ENCODE measurements around the gene THOC5. TPM values are rescaled to one million over a fixed set of nuclear protein-coding genes. Genes with fewer than 3 reads are reported as not detected.
A peak's percentile ranks its signal among the peaks of the same experiment; 100 is the strongest.
"Not testable (repeated sequence)": the region's sequence is repeated elsewhere in the genome, so short reads cannot be mapped to it uniquely, and the experiment has no call there.

The THOC5 gene
- total and polyA plus RNA-seq, 2 of the 4 experiments (the other 2 are of a cell fraction), result 68.4 to 73.7 TPM

DNA sequence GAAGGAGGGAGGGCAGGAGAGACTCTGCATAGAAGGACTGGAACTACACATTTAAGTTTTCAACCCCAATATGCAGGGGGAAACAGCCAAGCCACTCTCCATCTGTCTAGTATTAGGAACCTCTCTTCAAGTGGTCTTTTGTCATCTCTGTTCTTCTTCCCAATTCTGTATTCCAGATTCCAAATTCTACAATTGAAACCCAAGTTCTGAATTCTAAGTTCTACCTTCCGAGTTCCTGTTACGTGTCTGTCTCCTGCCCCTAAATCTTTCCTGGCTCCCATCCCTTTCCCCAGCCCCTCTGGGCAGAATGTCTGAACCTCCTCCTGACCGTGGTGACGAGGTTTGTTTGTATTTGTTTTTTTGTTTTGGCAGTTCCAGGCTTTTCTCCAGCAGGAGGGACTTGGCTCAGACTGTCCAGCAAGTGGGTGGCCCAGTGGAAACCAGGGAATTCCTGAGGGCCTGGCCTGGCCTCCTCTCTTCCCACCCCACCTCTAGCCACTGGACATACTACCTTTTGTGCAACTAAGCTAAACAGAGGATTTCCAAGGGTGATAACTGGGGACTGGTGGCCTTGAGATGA is 1.6 kb upstream of the THOC5 start:
- H4K5ac ChIP-seq (ENCODE audit: low read depth, low read length), result no peak overlapping the region
- TSS peak; percentile 77 for BruUV-seq (replicated peaks)
- H2BK120ac ChIP-seq (ENCODE audit: low read depth, low read length), result no peak overlapping the region
- in situ Hi-C loops (cut with MboI; ENCODE audit: low sequenced_read_pairs), result no loop called here
- WGBS, 2 experiments (ENCODE audit: extremely low coverage in 2 of 2, insufficient read length in 1 of 2), result no CpG with 5 or more reads among the region's 4 CpGs
- H3K23ac ChIP-seq (ENCODE audit: low read depth, low read length), result no peak overlapping the region
- H2BK20ac ChIP-seq (ENCODE audit: low read depth, low read length), result no peak overlapping the region
- peaks cover 2% of the 10 kb centered on the region; the same call in 1 of the 2 replicates for H3K9me1 ChIP-seq (ENCODE audit: insufficient read depth, low read length)
- H3K4me3 ChIP-seq (ENCODE audit: insufficient read depth, low read depth, low read length), result no peak overlapping the region
- no peak overlapping the region for H2AK5ac ChIP-seq (ENCODE audit: low read depth, low read length)
- ChIA-PET CTCF (interaction anchor here (1.0 kb wide), 1 partner anchor 13 kb away, joined by 3 read pairs; no protein-coding TSS in a partner anchor), POLR2A (ENCODE audit: unreplicated experiment) (no interaction called here)
- H2AFZ ChIP-seq (replicated peaks; ENCODE audit: low read length, poor library complexity), result no peak overlapping the region
- no peaks in the 10 kb centered on the region for H4K20me1 ChIP-seq (ENCODE audit: insufficient read depth, low read length)
- H3K4me2 ChIP-seq (ENCODE audit: low read depth, low read length), result no peak overlapping the region
- no peak overlapping the region for H2BK15ac ChIP-seq (ENCODE audit: low read depth, low read length)
- H2BK5ac ChIP-seq (ENCODE audit: low read depth, low read length, poor library complexity, severe bottlenecking), result no peak overlapping the region
- no peak overlapping the region; a peak in 1 of 4 replicates for H4K8ac ChIP-seq (ENCODE audit: low read depth in 2 of 2, low read length in 2 of 2)
- no peak overlapping the region for H3K18ac ChIP-seq (ENCODE audit: low read depth, low read length)
- H3K79me1 ChIP-seq (ENCODE audit: low read depth in 1 of 2, low read length in 2 of 2), result peaks cover 5 to 19% of the 10 kb centered on the region in 2 experiments
- no peak overlapping the region for H3K9ac ChIP-seq (ENCODE audit: low read depth, low read length)
- intact Hi-C loops (cut with micrococcal nuclease), result no loop called here
- H3K27ac ChIP-seq (ENCODE audit: insufficient read depth, low read length), result no peak overlapping the region
- H3K36me3 ChIP-seq (ENCODE audit: control insufficient read depth, insufficient read depth, low read length), result peaks cover 28% of the 10 kb centered on the region
- no peak overlapping the region for H2AK9ac ChIP-seq (replicated peaks; ENCODE audit: low read depth, low read length, poor library complexity)
- TF ChIP-seq, protein P1, sequence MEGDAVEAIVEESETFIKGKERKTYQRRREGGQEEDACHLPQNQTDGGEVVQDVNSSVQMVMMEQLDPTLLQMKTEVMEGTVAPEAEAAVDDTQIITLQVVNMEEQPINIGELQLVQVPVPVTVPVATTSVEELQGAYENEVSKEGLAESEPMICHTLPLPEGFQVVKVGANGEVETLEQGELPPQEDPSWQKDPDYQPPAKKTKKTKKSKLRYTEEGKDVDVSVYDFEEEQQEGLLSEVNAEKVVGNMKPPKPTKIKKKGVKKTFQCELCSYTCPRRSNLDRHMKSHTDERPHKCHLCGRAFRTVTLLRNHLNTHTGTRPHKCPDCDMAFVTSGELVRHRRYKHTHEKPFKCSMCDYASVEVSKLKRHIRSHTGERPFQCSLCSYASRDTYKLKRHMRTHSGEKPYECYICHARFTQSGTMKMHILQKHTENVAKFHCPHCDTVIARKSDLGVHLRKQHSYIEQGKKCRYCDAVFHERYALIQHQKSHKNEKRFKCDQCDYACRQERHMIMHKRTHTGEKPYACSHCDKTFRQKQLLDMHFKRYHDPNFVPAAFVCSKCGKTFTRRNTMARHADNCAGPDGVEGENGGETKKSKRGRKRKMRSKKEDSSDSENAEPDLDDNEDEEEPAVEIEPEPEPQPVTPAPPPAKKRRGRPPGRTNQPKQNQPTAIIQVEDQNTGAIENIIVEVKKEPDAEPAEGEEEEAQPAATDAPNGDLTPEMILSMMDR (conservative IDR thresholded peaks at IDR 0.05; ENCODE audit: low read depth, low read length), result no peak
- TF ChIP-seq CEBPB (IDR thresholded peaks at IDR 0.05; ENCODE audit: low read depth, low read length) (no peak), POLR2A (IDR thresholded peaks at IDR 0.05; ENCODE audit: low read depth, low read length) (no peak)
- TF ChIP-seq, protein P2, sequence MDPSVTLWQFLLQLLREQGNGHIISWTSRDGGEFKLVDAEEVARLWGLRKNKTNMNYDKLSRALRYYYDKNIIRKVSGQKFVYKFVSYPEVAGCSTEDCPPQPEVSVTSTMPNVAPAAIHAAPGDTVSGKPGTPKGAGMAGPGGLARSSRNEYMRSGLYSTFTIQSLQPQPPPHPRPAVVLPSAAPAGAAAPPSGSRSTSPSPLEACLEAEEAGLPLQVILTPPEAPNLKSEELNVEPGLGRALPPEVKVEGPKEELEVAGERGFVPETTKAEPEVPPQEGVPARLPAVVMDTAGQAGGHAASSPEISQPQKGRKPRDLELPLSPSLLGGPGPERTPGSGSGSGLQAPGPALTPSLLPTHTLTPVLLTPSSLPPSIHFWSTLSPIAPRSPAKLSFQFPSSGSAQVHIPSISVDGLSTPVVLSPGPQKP (IDR thresholded peaks at IDR 0.05; ENCODE audit: borderline replicate concordance, low read depth, low read length), result no peak
- DNase-seq, result peak; percentile 18
- H3K14ac ChIP-seq (replicated peaks; ENCODE audit: low read depth, low read length), result no peak overlapping the region
- H4K91ac ChIP-seq (ENCODE audit: insufficient read depth, low read depth, low read length), result no peak overlapping the region
- H3K4ac ChIP-seq (ENCODE audit: low read depth, low read length), result no peak overlapping the region
- no peaks in the 10 kb centered on the region; the same call in 1 of the 2 replicates for H3K4me1 ChIP-seq (ENCODE audit: control insufficient read depth, insufficient read depth, low read length)
- H3K56ac ChIP-seq (ENCODE audit: extremely low read depth, insufficient read depth, low read length), result no peak overlapping the region
- no peaks in the 10 kb centered on the region for H3K9me3 ChIP-seq (ENCODE audit: control insufficient read depth, insufficient read depth, low read length)
- dilution Hi-C loops (cut with HindIII; ENCODE audit: low sequenced_read_pairs, unreplicated experiment), result no loop called here
- H3K27me3 ChIP-seq (ENCODE audit: control insufficient read depth, insufficient read depth, low read length), result no peaks in the 10 kb centered on the region
- no peak for ATAC-seq (ENCODE audit: low read depth)

DNA sequence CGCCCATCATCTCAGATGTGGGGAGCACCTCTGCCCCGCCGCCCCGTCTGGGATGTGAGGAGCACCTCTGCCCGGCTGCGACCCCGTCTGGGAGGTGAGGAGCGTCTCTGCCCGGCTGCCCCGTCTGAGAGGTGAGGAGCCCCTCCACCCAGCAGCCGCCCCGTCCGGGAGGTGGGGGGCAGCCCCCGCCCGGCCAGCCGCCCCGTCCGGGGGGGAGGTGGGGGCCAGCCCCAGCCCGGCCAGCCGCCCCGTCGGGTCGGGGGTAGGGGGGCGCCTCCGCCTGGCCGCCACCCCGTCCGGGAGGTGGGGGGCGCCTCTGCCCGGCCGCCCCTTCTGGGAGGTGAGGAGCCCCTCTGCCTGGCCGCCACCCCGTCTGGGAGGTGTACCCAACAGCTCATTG is 1.2 kb downstream of the THOC5 start:
- in situ Hi-C loops (cut with MboI; ENCODE audit: low sequenced_read_pairs); H3K27ac ChIP-seq (ENCODE audit: insufficient read depth, low read length); H3K4me3 ChIP-seq (ENCODE audit: insufficient read depth, low read depth, low read length); H2BK120ac ChIP-seq (ENCODE audit: low read depth, low read length); dilution Hi-C loops (cut with HindIII; ENCODE audit: low sequenced_read_pairs, unreplicated experiment); H4K91ac ChIP-seq (ENCODE audit: insufficient read depth, low read depth, low read length); H2AK5ac ChIP-seq (ENCODE audit: low read depth, low read length); CTCF ChIA-PET; H3K23ac ChIP-seq (ENCODE audit: low read depth, low read length); BruUV-seq (replicated peaks); POLR2A ChIA-PET (ENCODE audit: unreplicated experiment); H2AK9ac ChIP-seq (replicated peaks; ENCODE audit: low read depth, low read length, poor library complexity); H4K5ac ChIP-seq (ENCODE audit: low read depth, low read length); H2BK5ac ChIP-seq (ENCODE audit: low read depth, low read length, poor library complexity, severe bottlenecking); H3K4ac ChIP-seq (ENCODE audit: low read depth, low read length); H3K14ac ChIP-seq (replicated peaks; ENCODE audit: low read depth, low read length); H3K18ac ChIP-seq (ENCODE audit: low read depth, low read length); H2BK20ac ChIP-seq (ENCODE audit: low read depth, low read length); H3K9me3 ChIP-seq (ENCODE audit: control insufficient read depth, insufficient read depth, low read length); H2BK15ac ChIP-seq (ENCODE audit: low read depth, low read length); H2AFZ ChIP-seq (replicated peaks; ENCODE audit: low read length, poor library complexity); ATAC-seq (ENCODE audit: low read depth); H4K20me1 ChIP-seq (ENCODE audit: insufficient read depth, low read length); H3K4me2 ChIP-seq (ENCODE audit: low read depth, low read length); H3K9ac ChIP-seq (ENCODE audit: low read depth, low read length); H3K9me1 ChIP-seq (ENCODE audit: insufficient read depth, low read length); H3K4me1 ChIP-seq (ENCODE audit: control insufficient read depth, insufficient read depth, low read length); H3K56ac ChIP-seq (ENCODE audit: extremely low read depth, insufficient read depth, low read length); DNase-seq; H3K27me3 ChIP-seq (ENCODE audit: control insufficient read depth, insufficient read depth, low read length); H4K8ac ChIP-seq (ENCODE audit: low read depth in 2 of 2, low read length in 2 of 2): not testable (repeated sequence)
- Histone ChIP-seq H3K79me1 (ENCODE audit: low read depth in 1 of 2, low read length in 2 of 2) (peaks cover 22 to 36% of the 10 kb centered on the region in 2 experiments), H3K36me3 (ENCODE audit: control insufficient read depth, insufficient read depth, low read length) (peaks cover 30% of the 10 kb centered on the region)
- intact Hi-C loops (cut with micrococcal nuclease), result loop anchor here (5.0 kb wide), 1 partner anchor 75 kb away; no protein-coding TSS in a partner anchor
- 95% methylated on average over 11 of the region's 33 CpGs; no CpG with 5 or more reads in 1 of the 2 experiments for WGBS, 2 experiments (ENCODE audit: extremely low coverage in 2 of 2, insufficient read length in 1 of 2)
